AG04450 (cell line): Measurements from ENCODE around the gene SULT6B1. TPM values are rescaled to one million over a fixed set of nuclear protein-coding genes. Genes with fewer than 3 reads are reported as not detected.
"Not testable (repeated sequence)": the region's sequence is repeated elsewhere in the genome, so short reads cannot be mapped to it uniquely, and the experiment has no call there.

ENCODE experiments used
- CTCF ChIA-PET: fragments of 300-600, 350-600 bp; formaldehyde crosslinking; extraction: SDS; loops from one replicate; lab custom pipeline; 2022; ENCODE audit warnings: antibody characterized with exemption, inconsistent platforms; lab: Charles Lee
- POLR2A ChIA-PET: fragments of 350-600 bp; formaldehyde crosslinking; extraction: SDS; loops from one replicate; lab custom pipeline; 2021; ENCODE audit warnings: antibody characterized with exemption, inconsistent platforms; lab: Yijun Ruan, JAX
- DNase-seq: peaks from one replicate; pipeline ENCODE4 v3.0.0-alpha.2; 2011; ENCODE audit warnings: low read depth, low spot score
- H3K27ac ChIP-seq: one replicate; pipeline ENCODE4 v1.5.1; 2012; ENCODE audit warnings: low read depth, low read length, control low read depth
- H3K27me3 ChIP-seq: one replicate; pipeline ENCODE4 v1.6.0; 2012; ENCODE audit warnings: low read length; ENCODE audit not compliant: control insufficient read depth, insufficient read depth
- H3K4me3 ChIP-seq: 2 replicates; pipeline ENCODE4 v1.5.1; 2011; ENCODE audit warnings: mild to moderate bottlenecking, low read depth, low read length, control low read depth
- H3K9me3 ChIP-seq: 2 replicates; pipeline ENCODE4 v1.5.1; 2012; ENCODE audit warnings: low read length; ENCODE audit not compliant: control insufficient read depth, insufficient read depth
- CTCF ChIP-seq: IDR thresholded peaks from 2 replicates; pipeline ENCODE4 v1.5.1; 2011; ENCODE audit warnings: low read depth, low read length, control low read depth, inconsistent platforms
- polyA plus RNA-seq: library from polyadenylated mRNA; depleted of rRNA; stranded (reverse); fragments of >200 nt; gene quantifications from 2 replicates; pipeline ENCODE4 v1.2.3, GENCODE V29; 2011

SULT6B1 gene
- polyA plus RNA-seq, 1 experiment = not detected

- CTCF ChIA-PET = no interaction called here
- no peaks in the 10 kb centered on the region for H3K27me3 ChIP-seq
- DNase-seq = no peak
- POLR2A ChIA-PET = no interaction called here
- H3K9me3 ChIP-seq = no peaks in the 10 kb centered on the region
- no peak overlapping the region for H3K4me3 ChIP-seq
- TF ChIP-seq CTCF = no peak
- H3K27ac ChIP-seq = no peak overlapping the region
Measured at GRCh38 chr2:37215250-37215649, 26.8 kb upstream of the SULT6B1 start.

- Histone ChIP-seq H3K9me3 (no peaks in the 10 kb centered on the region), H3K4me3 (no peak overlapping the region), H3K27ac (no peak overlapping the region), H3K27me3 (no peaks in the 10 kb centered on the region)
- POLR2A ChIA-PET = interaction anchor here (1.1 kb wide), 1 partner anchor 15 kb away, joined by 4 read pairs; the partner anchor contains the start of gene CEBPZOS
- TF ChIP-seq CTCF = no peak
- DNase-seq = no peak
- CTCF ChIA-PET = interaction anchor here (0.5 to 2.0 kb wide), 3 partner anchors 43 to 152 kb away, joined by 3 to 8 read pairs (median 3); no protein-coding TSS in a partner anchor
Measured at GRCh38 chr2:37211939-37212338, 23.5 kb upstream of the SULT6B1 start.

DNA sequence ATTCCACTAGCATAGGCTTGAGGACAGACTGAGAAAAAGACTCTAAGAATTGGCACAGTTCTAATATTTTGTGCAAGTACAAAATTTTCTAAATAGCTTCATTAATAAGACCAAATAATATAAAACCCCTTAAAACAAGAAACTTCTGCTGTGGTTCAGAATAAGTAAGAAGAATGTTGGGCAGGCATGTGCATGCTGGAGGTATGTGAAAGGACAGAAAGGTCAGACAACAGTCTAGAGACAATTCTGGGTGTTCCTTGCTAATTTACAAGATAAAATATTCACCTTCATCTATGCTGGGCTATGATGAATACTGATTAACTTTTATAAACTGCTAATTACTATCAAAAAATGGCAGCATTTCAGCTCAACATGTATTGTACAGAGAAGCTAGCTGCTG, 22.7 kb upstream of the SULT6B1 start:
- Histone ChIP-seq H3K27ac (no peak overlapping the region), H3K27me3 (no peaks in the 10 kb centered on the region), H3K4me3 (no peak overlapping the region), H3K9me3 (peaks cover 4% of the 10 kb centered on the region; the same call in 1 of the 2 replicates)
- CTCF ChIA-PET = interaction anchor here (0.6 to 2.0 kb wide), 2 partner anchors 43 to 152 kb away, joined by 3 to 8 read pairs; no protein-coding TSS in a partner anchor
- TF ChIP-seq CTCF = no peak
- DNase-seq = no peak
- POLR2A ChIA-PET = interaction anchor here (1.1 kb wide), 1 partner anchor 14 kb away, joined by 4 read pairs; the partner anchor contains the start of gene CEBPZOS

- DNase-seq, H3K27ac ChIP-seq, POLR2A ChIA-PET, CTCF ChIA-PET, H3K4me3 ChIP-seq, H3K27me3 ChIP-seq: not testable (repeated sequence)
- peaks cover 13% of the 10 kb centered on the region for H3K9me3 ChIP-seq
Measured at GRCh38 chr2:37206760-37207159, 18.3 kb upstream of the SULT6B1 start.

DNA sequence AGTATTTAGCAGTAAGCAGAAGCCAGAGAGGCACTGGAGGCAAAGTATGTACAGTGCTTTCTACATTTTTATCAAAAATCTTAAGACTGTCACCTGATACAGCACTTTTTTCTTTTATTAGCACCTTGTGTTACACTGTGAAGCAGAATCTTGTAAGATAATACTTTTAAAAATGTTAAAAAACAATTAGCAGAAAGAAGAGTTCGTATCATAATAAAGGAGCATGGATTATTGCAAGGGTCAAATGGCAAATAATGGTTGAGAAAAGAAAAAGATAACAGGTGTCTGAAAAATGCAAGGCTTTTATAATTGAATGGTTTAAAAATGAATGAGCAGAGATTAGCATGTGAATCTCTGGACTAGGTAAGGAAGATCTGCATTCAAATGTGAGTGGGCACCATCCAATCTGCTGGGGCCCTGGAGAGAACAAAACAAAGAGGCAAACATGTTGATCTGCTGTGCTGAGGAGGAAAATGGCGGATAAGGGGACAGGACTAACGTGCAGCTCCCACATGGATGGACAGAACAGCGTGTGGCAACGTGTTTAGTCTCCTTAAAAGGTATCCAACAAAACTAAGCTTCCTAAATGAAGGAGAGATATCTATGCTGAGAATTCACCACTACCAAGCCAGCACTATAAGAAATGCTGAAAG, 17.3 kb upstream of the SULT6B1 start:
- POLR2A ChIA-PET = no interaction called here
- H3K4me3 ChIP-seq = no peak overlapping the region
- no peak overlapping the region for H3K27ac ChIP-seq
- CTCF ChIA-PET = no interaction called here
- H3K27me3 ChIP-seq = no peaks in the 10 kb centered on the region
- no peak for DNase-seq
- TF ChIP-seq CTCF = no peak
- H3K9me3 ChIP-seq = peaks cover 13% of the 10 kb centered on the region

DNA sequence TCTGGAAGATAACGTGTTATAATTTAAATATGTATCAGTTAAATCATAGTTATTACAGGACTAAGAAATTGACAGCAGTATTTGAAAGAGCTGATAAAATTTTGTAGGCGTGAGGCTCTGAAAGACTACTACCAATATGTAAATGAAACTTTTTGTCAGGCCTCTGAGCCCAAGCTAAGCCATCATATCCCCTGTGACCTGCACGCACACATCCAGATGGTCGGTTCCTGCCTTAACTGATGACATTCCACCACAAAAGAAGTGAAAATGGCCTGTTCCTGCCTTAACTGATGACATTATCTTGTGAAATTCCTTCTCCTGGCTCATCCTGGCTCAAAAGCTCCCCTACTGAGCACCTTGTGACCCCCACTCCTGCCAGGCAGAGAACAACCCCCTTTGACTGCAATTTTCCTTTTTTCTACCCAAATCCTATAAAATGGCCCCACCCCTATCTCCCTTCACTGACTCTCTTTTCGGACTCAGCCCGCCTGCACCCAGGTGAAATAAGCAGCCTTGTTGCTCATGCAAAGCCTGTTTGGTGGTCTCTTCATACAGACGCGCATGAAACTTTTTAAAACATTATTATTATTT, 16.7 kb upstream of the SULT6B1 start:
- CTCF ChIA-PET, H3K27ac ChIP-seq, H3K27me3 ChIP-seq, H3K4me3 ChIP-seq, POLR2A ChIA-PET, DNase-seq: not testable (repeated sequence)
- H3K9me3 ChIP-seq = peaks cover 13% of the 10 kb centered on the region
